Smooth muscle cell (in vitro differentiated cells): ENCODE results near the gene SLC9A9. TPM values are rescaled to one million over a fixed set of nuclear protein-coding genes. Genes with fewer than 3 reads are reported as not detected.

Source experiments
- DNase-seq: peaks from one replicate; lab custom pipeline; 2025; ENCODE audit not compliant: unreplicated experiment; lab: John Stamatoyannopoulos, UW
- H2AFZ ChIP-seq: fragments of 200-600 bp; sonication (generic); 2 replicates; pipeline ENCODE4 v1.6.0; 2016; ENCODE audit warnings: antibody characterized with exemption, low read depth, mild to moderate bottlenecking
- H3F3A ChIP-seq: fragments of 200-600 bp; sonication (generic); 2 replicates; pipeline ENCODE4 v1.6.0; 2017; ENCODE audit warnings: antibody characterized with exemption, low read depth
- H3K27ac ChIP-seq: fragments of 200-600 bp; sonication (generic); 2 replicates; pipeline ENCODE4 v1.5.1; 2016; ENCODE audit warnings: low read depth, mild to moderate bottlenecking
- H3K27me3 ChIP-seq: fragments of 200-600 bp; sonication (generic); 2 replicates; pipeline ENCODE4 v1.6.1; 2016; ENCODE audit warnings: low read depth, mild to moderate bottlenecking
- H3K36me3 ChIP-seq: fragments of 200-600 bp; sonication (generic); 2 replicates; pipeline ENCODE4 v1.5.1; 2016; ENCODE audit warnings: low read depth
- H3K4me1 ChIP-seq: fragments of 200-600 bp; sonication (generic); 2 replicates; pipeline ENCODE4 v1.5.1; 2016; ENCODE audit warnings: low read depth
- H3K4me2 ChIP-seq: fragments of 200-600 bp; sonication (generic); 2 replicates; pipeline ENCODE4 v1.6.0; 2016; ENCODE audit warnings: mild to moderate bottlenecking
- H3K4me3 ChIP-seq: fragments of 200-600 bp; sonication (generic); 2 replicates; pipeline ENCODE4 v1.5.1; 2016; ENCODE audit warnings: mild to moderate bottlenecking
- H3K79me2 ChIP-seq: fragments of 200-600 bp; sonication (generic); 2 replicates; pipeline ENCODE4 v1.6.0; 2016; ENCODE audit warnings: low read depth, mild to moderate bottlenecking
- H3K9ac ChIP-seq: fragments of 200-600 bp; sonication (generic); 2 replicates; pipeline ENCODE4 v1.6.0; 2016; ENCODE audit warnings: low read depth
- H3K9me3 ChIP-seq: fragments of 200-600 bp; sonication (generic); replicated peaks from 2 replicates; pipeline ENCODE4 v1.5.1; 2016; ENCODE audit warnings: low read depth
- H4K20me1 ChIP-seq: fragments of 200-600 bp; sonication (generic); 2 replicates; pipeline ENCODE4 v1.6.0; 2016; ENCODE audit warnings: low read depth
- CTCF ChIP-seq: fragments of 200-600 bp; sonication (generic); IDR thresholded peaks from 2 replicates; pipeline ENCODE4 v1.5.1; 2017; ENCODE audit warnings: borderline replicate concordance, mild to moderate bottlenecking, antibody characterized with exemption; ENCODE audit not compliant: insufficient read depth, poor library complexity, severe bottlenecking
- WGBS: methylation state at CpG from one replicate; pipeline ENCODE4 v1.1.7; 2016; ENCODE audit warnings: low lambda C conversion rate; 5-methylcytosine and 5-hydroxymethylcytosine counted together
- polyA plus RNA-seq: library from polyadenylated mRNA; unstranded; fragments of >200 nt; fragmentation: Nextera tagmentation; extraction: Ambion mirVana; gene quantifications from 2 replicates; pipeline ENCODE4 v1.2.1, GENCODE V29; 2016
- total RNA-seq: library from RNA; depleted of rRNA; stranded (reverse); fragments of >200 nt; gene quantifications from 2 replicates; pipeline ENCODE4 v1.2.3, GENCODE V29; 2014

Gene SLC9A9
- total and polyA plus RNA-seq, 2 experiments from 2014 or later, result 4.0 to 8.9 TPM

GRCh38 chr3:143895805-143896204 lies 47.5 kb upstream of the SLC9A9 start:
- Histone ChIP-seq H3K9me3 (no peaks in the 10 kb centered on the region), H3K27ac (no peak overlapping the region), H3K4me3 (no peak overlapping the region), H3K4me2 (no peak overlapping the region), H4K20me1 (no peaks in the 10 kb centered on the region), H3K9ac (no peak overlapping the region), H2AFZ (no peak overlapping the region), H3K36me3 (no peaks in the 10 kb centered on the region), H3F3A (no peaks in the 10 kb centered on the region), H3K27me3 (no peaks in the 10 kb centered on the region), H3K79me2 (no peaks in the 10 kb centered on the region), H3K4me1 (peaks cover 4% of the 10 kb centered on the region)
- 93% methylated on average over 1 of the region's 1 CpG for WGBS
- no peak for DNase-seq
- TF ChIP-seq CTCF, result peak; percentile 38

GRCh38 chr3:143888846-143889245 lies 40.6 kb upstream of the SLC9A9 start:
- Histone ChIP-seq H3K9ac (no peak overlapping the region), H3K4me1 (no peaks in the 10 kb centered on the region), H3F3A (no peaks in the 10 kb centered on the region), H3K9me3 (no peaks in the 10 kb centered on the region), H2AFZ (no peak overlapping the region), H3K4me2 (no peak overlapping the region), H3K27me3 (no peaks in the 10 kb centered on the region), H3K4me3 (no peak overlapping the region), H3K79me2 (no peaks in the 10 kb centered on the region), H4K20me1 (no peaks in the 10 kb centered on the region), H3K36me3 (no peaks in the 10 kb centered on the region), H3K27ac (no peak overlapping the region)
- DNase-seq, result no peak
- TF ChIP-seq CTCF, result no peak
- WGBS, result 66% methylated on average over 2 of the region's 2 CpGs

- H2AFZ ChIP-seq, result no peak overlapping the region
- H3K27ac ChIP-seq, result no peak overlapping the region
- no peaks in the 10 kb centered on the region for H3K36me3 ChIP-seq
- H3K4me2 ChIP-seq, result no peak overlapping the region
- H3F3A ChIP-seq, result no peaks in the 10 kb centered on the region
- DNase-seq, result no peak
- H3K9me3 ChIP-seq, result no peaks in the 10 kb centered on the region
- H3K4me3 ChIP-seq, result no peak overlapping the region
- H3K9ac ChIP-seq, result no peak overlapping the region
- H3K79me2 ChIP-seq, result no peaks in the 10 kb centered on the region
- no peaks in the 10 kb centered on the region for H3K4me1 ChIP-seq
- no peaks in the 10 kb centered on the region for H3K27me3 ChIP-seq
- 82% methylated on average over 2 of the region's 2 CpGs for WGBS
- no peaks in the 10 kb centered on the region for H4K20me1 ChIP-seq
- TF ChIP-seq CTCF, result no peak
These were observed 39.9 kb upstream of the SLC9A9 start for GRCh38 chr3:143888166-143888565.

GRCh38 chr3:143885780-143886427 lies 37.6 kb upstream of the SLC9A9 start:
- Histone ChIP-seq H3F3A (no peaks in the 10 kb centered on the region), H3K4me3 (no peak overlapping the region), H4K20me1 (no peaks in the 10 kb centered on the region), H3K79me2 (no peaks in the 10 kb centered on the region), H3K9ac (no peak overlapping the region), H3K9me3 (no peaks in the 10 kb centered on the region), H3K27me3 (no peaks in the 10 kb centered on the region), H3K4me2 (no peak overlapping the region), H3K36me3 (no peaks in the 10 kb centered on the region), H2AFZ (no peak overlapping the region), H3K4me1 (no peaks in the 10 kb centered on the region), H3K27ac (no peak overlapping the region)
- WGBS, result 96% methylated on average over 1 of the region's 1 CpG
- DNase-seq, result no peak
- TF ChIP-seq CTCF, result peak; percentile 55
